Measurements from ENCODE around the gene HYCC1.

HYCC1 gene

DNA sequence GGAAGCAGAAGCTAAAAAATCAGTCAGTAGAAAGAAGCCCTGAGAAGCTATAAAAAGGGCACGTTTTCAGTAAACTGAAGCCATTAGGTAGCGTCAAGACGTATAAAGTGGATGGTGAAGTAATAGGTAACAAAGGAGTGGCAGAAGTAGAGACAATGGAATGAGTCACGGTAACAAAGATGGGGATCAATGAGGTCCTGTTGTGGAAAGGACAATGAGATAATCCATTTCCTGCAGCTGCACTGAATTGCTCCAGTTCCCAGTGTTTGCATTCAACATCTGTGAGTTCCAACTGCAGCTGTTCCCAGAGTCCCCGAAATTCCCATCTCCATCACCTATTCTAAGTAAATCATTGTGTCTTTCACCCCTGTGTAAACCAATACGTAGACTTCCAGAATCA, 4.8 kb upstream of the HYCC1 start:
- no peaks in the 10 kb centered on the region for H3K36me3 ChIP-seq (ENCODE audit: control insufficient read depth in 2 of 2, insufficient read depth in 1 of 2, low read length in 2 of 2)
- ChIA-PET POLR2A (no interaction called here), CTCF (interaction anchor here (0.8 to 1.2 kb wide), 2 partner anchors 37 to 458 kb away, joined by 5 to 6 read pairs; no protein-coding TSS in a partner anchor)
- H3K4me1 ChIP-seq (ENCODE audit: control insufficient read depth, insufficient read depth, low read length), result no peaks in the 10 kb centered on the region
- H3K9me3 ChIP-seq (ENCODE audit: control insufficient read depth, insufficient read depth, low read depth, low read length), result no peaks in the 10 kb centered on the region
- no peak overlapping the region for H3K27ac ChIP-seq (ENCODE audit: extremely low read depth, low read depth, low read length)
- TF ChIP-seq, protein P1, sequence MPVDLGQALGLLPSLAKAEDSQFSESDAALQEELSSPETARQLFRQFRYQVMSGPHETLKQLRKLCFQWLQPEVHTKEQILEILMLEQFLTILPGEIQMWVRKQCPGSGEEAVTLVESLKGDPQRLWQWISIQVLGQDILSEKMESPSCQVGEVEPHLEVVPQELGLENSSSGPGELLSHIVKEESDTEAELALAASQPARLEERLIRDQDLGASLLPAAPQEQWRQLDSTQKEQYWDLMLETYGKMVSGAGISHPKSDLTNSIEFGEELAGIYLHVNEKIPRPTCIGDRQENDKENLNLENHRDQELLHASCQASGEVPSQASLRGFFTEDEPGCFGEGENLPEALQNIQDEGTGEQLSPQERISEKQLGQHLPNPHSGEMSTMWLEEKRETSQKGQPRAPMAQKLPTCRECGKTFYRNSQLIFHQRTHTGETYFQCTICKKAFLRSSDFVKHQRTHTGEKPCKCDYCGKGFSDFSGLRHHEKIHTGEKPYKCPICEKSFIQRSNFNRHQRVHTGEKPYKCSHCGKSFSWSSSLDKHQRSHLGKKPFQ (tag by site-specific recombination; IDR thresholded peaks at IDR 0.05), result no peak
- TF ChIP-seq ZNF335 (tag by site-specific recombination; conservative IDR thresholded peaks at IDR 0.05) (no peak), ZNF10 (tag by site-specific recombination; IDR thresholded peaks at IDR 0.05) (no peak), SCRT1 (tag by site-specific recombination; IDR thresholded peaks at IDR 0.05; ENCODE audit: borderline replicate concordance) (no peak), YY1 (tag by site-specific recombination; IDR thresholded peaks at IDR 0.05) (no peak), ZNF223 (tag by site-specific recombination; IDR thresholded peaks at IDR 0.05) (no peak), ZNF549 (tag by site-specific recombination; IDR thresholded peaks at IDR 0.05) (no peak), GLI4 (tag by site-specific recombination; IDR thresholded peaks at IDR 0.05) (no peak), ZNF571 (tag by site-specific recombination; IDR thresholded peaks at IDR 0.05) (no peak), ZNF660 (tag by site-specific recombination; IDR thresholded peaks at IDR 0.05) (no peak), ZNF530 (tag by site-specific recombination; IDR thresholded peaks at IDR 0.05; ENCODE audit: low read depth) (no peak), GLIS2 (tag by site-specific recombination; IDR thresholded peaks at IDR 0.05) (no peak), ZSCAN30 (tag by site-specific recombination; IDR thresholded peaks at IDR 0.05) (no peak), ZNF837 (tag by site-specific recombination; IDR thresholded peaks at IDR 0.05) (no peak), ZNF324 (tag by site-specific recombination; IDR thresholded peaks at IDR 0.05) (no peak), RBAK (tag by site-specific recombination; IDR thresholded peaks at IDR 0.05) (no peak)
- TF ChIP-seq, protein P2, sequence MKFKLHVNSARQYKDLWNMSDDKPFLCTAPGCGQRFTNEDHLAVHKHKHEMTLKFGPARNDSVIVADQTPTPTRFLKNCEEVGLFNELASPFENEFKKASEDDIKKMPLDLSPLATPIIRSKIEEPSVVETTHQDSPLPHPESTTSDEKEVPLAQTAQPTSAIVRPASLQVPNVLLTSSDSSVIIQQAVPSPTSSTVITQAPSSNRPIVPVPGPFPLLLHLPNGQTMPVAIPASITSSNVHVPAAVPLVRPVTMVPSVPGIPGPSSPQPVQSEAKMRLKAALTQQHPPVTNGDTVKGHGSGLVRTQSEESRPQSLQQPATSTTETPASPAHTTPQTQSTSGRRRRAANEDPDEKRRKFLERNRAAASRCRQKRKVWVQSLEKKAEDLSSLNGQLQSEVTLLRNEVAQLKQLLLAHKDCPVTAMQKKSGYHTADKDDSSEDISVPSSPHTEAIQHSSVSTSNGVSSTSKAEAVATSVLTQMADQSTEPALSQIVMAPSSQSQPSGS (tag by site-specific recombination; IDR thresholded peaks at IDR 0.05; ENCODE audit: low read depth), result no peak
- TF ChIP-seq, protein P3, sequence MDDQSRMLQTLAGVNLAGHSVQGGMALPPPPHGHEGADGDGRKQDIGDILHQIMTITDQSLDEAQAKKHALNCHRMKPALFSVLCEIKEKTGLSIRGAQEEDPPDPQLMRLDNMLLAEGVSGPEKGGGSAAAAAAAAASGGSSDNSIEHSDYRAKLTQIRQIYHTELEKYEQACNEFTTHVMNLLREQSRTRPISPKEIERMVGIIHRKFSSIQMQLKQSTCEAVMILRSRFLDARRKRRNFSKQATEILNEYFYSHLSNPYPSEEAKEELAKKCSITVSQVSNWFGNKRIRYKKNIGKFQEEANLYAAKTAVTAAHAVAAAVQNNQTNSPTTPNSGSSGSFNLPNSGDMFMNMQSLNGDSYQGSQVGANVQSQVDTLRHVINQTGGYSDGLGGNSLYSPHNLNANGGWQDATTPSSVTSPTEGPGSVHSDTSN (CRISPR knock-in tag; IDR thresholded peaks at IDR 0.05), result no peak
- TF ChIP-seq, protein P4, sequence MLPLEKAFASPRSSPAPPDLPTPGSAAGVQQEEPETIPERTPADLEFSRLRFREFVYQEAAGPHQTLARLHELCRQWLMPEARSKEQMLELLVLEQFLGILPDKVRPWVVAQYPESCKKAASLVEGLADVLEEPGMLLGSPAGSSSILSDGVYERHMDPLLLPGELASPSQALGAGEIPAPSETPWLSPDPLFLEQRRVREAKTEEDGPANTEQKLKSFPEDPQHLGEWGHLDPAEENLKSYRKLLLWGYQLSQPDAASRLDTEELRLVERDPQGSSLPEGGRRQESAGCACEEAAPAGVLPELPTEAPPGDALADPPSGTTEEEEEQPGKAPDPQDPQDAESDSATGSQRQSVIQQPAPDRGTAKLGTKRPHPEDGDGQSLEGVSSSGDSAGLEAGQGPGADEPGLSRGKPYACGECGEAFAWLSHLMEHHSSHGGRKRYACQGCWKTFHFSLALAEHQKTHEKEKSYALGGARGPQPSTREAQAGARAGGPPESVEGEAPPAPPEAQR (tag by site-specific recombination; IDR thresholded peaks at IDR 0.05), result no peak
- H3K4me3 ChIP-seq (ENCODE audit: low read depth, low read length), result no peak overlapping the region

DNA sequence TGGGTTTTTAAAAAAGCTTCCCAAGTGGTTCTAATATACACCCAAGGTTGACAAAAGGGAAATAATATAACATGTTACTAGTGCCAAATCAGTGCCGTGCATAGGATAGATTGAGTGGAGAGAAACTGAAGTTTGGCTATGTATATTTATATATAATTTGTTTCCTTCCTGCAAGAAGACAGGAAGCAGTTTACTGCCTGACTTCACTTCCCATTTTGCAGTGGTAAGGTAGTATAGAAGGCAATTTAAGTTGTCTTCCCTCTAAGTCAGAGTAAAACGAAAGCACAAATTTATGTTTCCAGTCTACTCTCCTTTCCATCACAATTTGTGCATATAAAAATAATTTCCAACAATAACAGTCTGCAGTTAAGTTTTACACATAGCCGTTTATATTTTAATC, 3.4 kb upstream of the HYCC1 start:
- CTCF ChIA-PET, result no interaction called here
- no peak overlapping the region for H3K27ac ChIP-seq (ENCODE audit: extremely low read depth, low read depth, low read length)
- no peaks in the 10 kb centered on the region for H3K36me3 ChIP-seq (ENCODE audit: control insufficient read depth in 2 of 2, insufficient read depth in 1 of 2, low read length in 2 of 2)
- no peaks in the 10 kb centered on the region for H3K4me1 ChIP-seq (ENCODE audit: control insufficient read depth, insufficient read depth, low read length)
- POLR2A ChIA-PET, result no interaction called here
- no peaks in the 10 kb centered on the region for H3K9me3 ChIP-seq (ENCODE audit: control insufficient read depth, insufficient read depth, low read depth, low read length)
- no peak overlapping the region for H3K4me3 ChIP-seq (ENCODE audit: low read depth, low read length)
- TF ChIP-seq BCL11A (tag by site-specific recombination; IDR thresholded peaks at IDR 0.05; ENCODE audit: low read depth) (no peak), GLIS1 (tag by site-specific recombination; IDR thresholded peaks at IDR 0.05) (no peak), ZNF555 (tag by site-specific recombination; conservative IDR thresholded peaks at IDR 0.05) (no peak), ZNF274 (IDR thresholded peaks at IDR 0.05; ENCODE audit: low read length) (no peak), ZNF274 (tag by site-specific recombination; IDR thresholded peaks at IDR 0.05; ENCODE audit: borderline replicate concordance) (no peak), ZSCAN23 (tag by site-specific recombination; IDR thresholded peaks at IDR 0.05) (no peak), ZNF843 (tag by site-specific recombination; IDR thresholded peaks at IDR 0.05) (no peak), BCL11B (tag by site-specific recombination; IDR thresholded peaks at IDR 0.05; ENCODE audit: low read depth) (no peak), ZNF266 (tag by site-specific recombination; IDR thresholded peaks at IDR 0.05; ENCODE audit: low read depth) (no peak)
- TF ChIP-seq, protein P5, sequence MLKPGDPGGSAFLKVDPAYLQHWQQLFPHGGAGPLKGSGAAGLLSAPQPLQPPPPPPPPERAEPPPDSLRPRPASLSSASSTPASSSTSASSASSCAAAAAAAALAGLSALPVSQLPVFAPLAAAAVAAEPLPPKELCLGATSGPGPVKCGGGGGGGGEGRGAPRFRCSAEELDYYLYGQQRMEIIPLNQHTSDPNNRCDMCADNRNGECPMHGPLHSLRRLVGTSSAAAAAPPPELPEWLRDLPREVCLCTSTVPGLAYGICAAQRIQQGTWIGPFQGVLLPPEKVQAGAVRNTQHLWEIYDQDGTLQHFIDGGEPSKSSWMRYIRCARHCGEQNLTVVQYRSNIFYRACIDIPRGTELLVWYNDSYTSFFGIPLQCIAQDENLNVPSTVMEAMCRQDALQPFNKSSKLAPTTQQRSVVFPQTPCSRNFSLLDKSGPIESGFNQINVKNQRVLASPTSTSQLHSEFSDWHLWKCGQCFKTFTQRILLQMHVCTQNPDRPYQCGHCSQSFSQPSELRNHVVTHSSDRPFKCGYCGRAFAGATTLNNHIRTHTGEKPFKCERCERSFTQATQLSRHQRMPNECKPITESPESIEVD (tag by site-specific recombination; IDR thresholded peaks at IDR 0.05), result no peak
- TF ChIP-seq, protein P6, sequence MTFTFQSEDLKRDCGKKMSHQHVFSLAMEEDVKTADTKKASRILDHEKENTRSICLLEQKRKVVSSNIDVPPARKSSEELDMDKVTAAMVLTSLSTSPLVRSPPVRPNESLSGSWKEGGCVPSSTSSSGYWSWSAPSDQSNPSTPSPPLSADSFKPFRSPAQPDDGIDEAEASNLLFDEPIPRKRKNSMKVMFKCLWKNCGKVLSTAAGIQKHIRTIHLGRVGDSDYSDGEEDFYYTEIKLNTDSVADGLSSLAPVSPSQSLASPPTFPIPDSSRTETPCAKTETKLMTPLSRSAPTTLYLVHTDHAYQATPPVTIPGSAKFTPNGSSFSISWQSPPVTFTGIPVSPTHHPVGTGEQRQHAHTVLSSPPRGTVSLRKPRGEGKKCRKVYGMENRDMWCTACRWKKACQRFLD (tag by site-specific recombination; IDR thresholded peaks at IDR 0.05), result no peak

Data from HEK293 (cell line).